ENCODE results near the gene ZNF358.
A peak's percentile ranks its signal among the peaks of the same experiment; 100 is the strongest.
"Not testable (repeated sequence)": the region's sequence is repeated elsewhere in the genome, so short reads cannot be mapped to it uniquely, and the experiment has no call there.

ZNF358 gene

GRCh38 chr19:7522072-7522922 lies 6.4 kb downstream of the ZNF358 start, which contains the start of gene MCOLN1:
MCOLN1 (plus strand) TSS chr19:7522624; CDS start chr19:7522751, 127 bp downstream.
- peak; percentile 71 for DNase-seq

GRCh38 chr19:7522923-7523667 lies 7.2 kb downstream of the ZNF358 start:
- no peak for DNase-seq

- no peak for DNase-seq
Observed at GRCh38 chr19:7524523-7524922, 8.6 kb downstream of the ZNF358 start.

GRCh38 chr19:7524992-7525739 lies 9.3 kb downstream of the ZNF358 start:
- no peak for DNase-seq

GRCh38 chr19:7526059-7526929 lies 10.4 kb downstream of the ZNF358 start:
- DNase-seq: no peak

DNA sequence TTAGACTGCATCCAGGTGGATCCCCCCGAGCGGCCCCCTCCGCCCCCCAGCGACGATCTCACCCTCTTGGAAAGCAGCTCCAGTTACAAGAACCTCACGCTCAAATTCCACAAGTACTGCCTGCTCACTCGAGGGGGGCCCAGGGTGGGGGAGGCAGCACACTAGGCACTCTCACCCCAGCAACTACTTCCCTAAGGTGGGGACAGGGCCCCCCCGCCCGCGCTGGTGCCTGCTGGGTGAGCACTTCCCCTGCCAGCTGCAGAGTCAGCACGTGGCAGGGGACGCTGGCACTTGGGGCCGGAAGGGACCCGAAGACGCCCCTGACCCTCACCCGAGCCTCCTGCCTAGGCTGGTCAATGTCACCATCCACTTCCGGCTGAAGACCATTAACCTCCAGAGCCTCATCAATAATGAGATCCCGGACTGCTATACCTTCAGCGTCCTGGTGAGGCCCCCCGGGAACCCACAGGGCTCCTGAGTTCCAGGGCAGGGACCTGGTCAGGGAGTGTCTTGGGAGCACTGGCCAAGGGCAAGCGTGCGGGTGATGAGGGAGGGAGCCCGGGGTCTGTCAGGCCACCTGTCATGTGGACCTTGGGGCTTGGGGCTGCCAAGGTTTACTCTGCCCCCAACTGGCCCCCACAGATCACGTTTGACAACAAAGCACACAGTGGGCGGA lies 11.8 kb downstream of the ZNF358 start:
- DNase-seq: no peak

DNA sequence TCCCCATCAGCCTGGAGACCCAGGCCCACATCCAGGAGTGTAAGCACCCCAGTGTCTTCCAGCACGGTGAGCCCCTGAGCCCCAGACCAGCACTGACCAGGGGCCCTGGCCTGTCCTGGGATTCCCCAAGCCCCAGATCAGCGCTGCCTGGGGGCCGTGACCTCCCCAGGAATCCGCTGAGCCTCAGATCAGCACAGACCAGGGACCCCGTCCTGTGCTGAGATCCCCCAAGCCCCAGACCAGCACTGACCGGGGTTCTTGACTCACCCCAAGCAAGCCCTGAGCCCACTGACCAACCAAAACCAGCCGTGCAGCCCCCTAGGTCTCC lies 12.3 kb downstream of the ZNF358 start:
- DNase-seq: no peak

- DNase-seq: no peak
Observed at GRCh38 chr19:7528522-7529245, 12.8 kb downstream of the ZNF358 start.

GRCh38 chr19:7529246-7529600 lies 13.3 kb downstream of the ZNF358 start:
- no peak for DNase-seq

DNA sequence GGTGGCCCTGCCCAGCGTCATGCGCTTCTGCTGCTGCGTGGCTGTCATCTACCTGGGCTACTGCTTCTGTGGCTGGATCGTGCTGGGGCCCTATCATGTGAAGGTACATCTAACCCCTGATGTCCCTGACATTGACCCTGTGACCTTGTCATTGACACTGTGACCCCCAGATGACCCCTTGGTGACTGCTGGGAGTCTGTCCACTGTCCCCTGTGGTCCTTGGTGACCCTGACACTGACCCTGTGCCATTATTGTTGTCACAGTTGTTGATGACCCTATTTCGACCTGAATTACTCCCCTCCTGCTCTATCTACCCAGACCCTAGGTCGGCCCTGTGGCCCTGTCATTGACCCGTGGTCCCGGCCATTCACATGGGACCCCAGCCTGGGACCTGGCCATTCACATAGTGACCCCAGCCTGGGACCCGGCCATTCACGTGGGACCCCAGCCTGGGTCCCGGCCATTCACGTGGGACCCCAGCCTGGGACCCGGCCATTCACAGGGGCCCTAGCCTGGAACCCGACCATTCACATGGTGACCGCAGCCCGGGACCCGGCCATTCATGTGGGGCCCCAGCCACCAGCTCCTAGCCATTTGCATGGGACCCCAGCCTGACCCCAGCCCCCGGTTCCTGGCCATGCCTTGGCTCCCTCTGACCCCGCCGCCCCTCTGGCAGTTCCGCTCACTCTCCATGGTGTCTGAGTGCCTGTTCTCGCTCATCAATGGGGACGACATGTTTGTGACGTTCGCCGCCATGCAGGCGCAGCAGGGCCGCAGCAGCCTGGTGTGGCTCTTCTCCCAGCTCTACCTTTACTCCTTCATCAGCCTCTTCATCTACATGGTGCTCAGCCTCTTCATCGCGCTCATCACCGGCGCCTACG lies 13.9 kb downstream of the ZNF358 start:
- DNase-seq: no peak

- no peak for DNase-seq
Observed at GRCh38 chr19:7533281-7533885, 17.5 kb downstream of the ZNF358 start.

DNA sequence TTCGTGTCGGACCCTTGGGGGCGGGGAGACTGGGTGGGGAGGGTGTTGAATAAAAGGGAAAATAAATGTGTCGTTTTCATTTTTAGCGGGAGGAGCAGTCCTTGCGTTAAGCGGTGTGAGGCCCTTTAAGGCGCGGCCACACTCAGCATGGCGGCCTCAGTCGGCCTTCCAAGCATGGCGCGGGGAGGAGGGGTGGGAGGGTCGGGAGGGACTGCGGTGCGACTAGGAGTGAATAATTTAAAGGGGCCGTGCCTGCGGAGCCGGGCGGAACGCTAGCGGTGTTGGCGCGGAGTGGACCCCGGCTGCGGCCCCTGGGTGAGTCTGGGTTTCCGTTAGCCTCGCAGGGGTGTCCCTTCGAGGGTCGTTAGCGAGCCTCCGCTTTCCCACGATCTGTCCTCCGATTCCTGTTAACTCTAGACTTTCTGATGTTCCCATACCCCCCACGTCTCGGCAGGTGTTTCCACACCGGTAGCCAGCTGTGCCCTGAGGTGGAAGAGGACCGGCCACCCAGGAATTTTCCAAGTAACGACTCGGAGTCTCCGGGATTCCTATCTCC lies 18.1 kb downstream of the ZNF358 start:
- DNase-seq: no peak

GRCh38 chr19:7534531-7535046 lies 18.7 kb downstream of the ZNF358 start:
- no peak for DNase-seq

DNA sequence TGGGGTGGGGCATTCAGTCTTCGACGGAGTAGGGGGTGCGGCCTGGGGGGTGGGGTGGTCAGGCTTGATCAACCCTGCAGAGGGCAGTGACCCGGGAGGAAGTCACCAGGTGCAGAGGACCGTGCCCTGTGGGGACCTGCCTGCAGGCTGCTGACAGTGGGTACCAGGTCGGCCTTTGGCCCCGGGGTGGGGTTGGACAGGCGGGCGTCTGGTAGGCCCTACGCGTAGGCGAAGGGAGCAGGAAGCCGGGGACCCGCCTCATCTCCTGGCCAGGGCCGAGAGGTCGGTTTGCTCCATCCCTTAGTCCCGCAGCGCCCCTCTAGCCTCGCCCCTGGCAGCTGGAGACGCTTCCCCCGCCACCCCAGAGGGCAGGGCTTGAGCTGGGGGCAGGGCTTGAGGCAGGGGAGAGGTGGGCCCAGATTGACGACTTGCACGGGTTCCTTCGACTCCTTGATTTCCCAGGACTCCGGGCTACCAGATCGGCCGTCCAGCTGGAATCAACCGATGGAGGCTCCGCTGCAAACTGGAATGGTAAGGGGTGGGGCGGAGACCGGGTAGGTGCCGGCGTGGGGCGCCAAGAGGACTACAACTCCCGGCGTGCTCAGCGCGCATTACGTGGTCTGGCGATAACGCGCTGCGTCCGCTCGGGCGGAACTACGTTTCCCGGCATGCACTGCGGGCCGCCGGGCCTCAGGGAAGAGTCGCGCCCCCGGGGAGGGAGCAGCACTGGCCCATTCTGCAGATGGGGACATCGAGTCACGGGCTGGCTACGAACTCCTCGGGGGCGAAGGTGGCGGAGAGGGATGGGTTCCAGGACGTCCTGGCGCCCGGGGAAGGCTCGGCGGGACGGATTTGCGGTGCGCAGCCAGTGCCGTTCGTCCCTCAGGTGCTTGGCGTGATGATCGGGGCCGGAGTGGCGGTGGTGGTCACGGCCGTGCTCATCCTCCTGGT lies 19.4 kb downstream of the ZNF358 start, which contains the start of gene PNPLA6:
Gene PNPLA6 (plus strand): TSS at position 671 of the 951 bp plus-strand sequence. CDS start 72 bp downstream, at position 743.
- peak; percentile 27 for DNase-seq

GRCh38 chr19:7535998-7536695 lies 20.2 kb downstream of the ZNF358 start:
- DNase-seq: no peak

DNA sequence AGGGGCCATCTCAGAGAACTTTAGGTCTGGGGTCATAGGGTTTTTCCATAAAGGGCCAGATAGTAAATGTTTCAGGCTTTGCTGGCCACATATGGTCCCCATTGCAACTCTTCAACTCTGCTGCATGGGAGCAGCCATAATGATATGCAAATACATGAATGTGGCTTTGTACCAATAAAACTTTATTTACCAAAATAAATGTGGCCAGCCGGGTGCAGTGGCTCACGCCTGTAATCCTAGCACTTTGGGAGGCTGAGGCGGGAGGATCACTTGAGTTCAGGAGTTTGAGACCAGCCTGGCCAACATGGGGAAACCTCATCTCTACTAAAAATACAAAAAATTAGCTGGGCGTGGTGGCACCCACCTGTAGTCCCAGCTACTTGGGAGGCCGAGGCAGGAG lies 23.1 kb downstream of the ZNF358 start:
- not testable (repeated sequence) for DNase-seq

- DNase-seq: no peak
Observed at GRCh38 chr19:7539827-7540425, 24.0 kb downstream of the ZNF358 start.
